WTC11 (cell line): Measurements from ENCODE around the gene LRRFIP1. TPM values are rescaled to one million over a fixed set of nuclear protein-coding genes. Genes with fewer than 3 reads are reported as not detected.
A peak's percentile ranks its signal among the peaks of the same experiment; 100 is the strongest.

ENCODE experiments used
- ATAC-seq: fragments of 200-7000 bp; cut with Tn5 transposase; 2 replicates; pipeline ENCODE4 v1.10.0; 2021; ENCODE audit warnings: mild to moderate bottlenecking, moderate library complexity
- CTCF ChIA-PET: fragments of 300-600 bp; sonication (Branson Sonifier 250); formaldehyde crosslinking; loops from one replicate; lab custom pipeline; 2021; ENCODE audit warnings: antibody characterized with exemption; lab: Charles Lee
- POLR2A ChIA-PET: fragments of 350-600 bp; sonication (Branson Sonifier 250); formaldehyde crosslinking; loops from one replicate; lab custom pipeline; 2021; ENCODE audit warnings: antibody characterized with exemption; lab: Charles Lee
- DNase-seq: peaks from one replicate; pipeline ENCODE4 v3.0.0; 2021; ENCODE audit warnings: low spot score
- H3K27ac Mint-ChIP-seq: 2 replicates; pipeline ENCODE4 v1.8.0; 2021; ENCODE audit warnings: mixed read lengths
- H3K27me3 Mint-ChIP-seq: 2 replicates; pipeline ENCODE4 v1.8.0; 2021; ENCODE audit warnings: low read depth, mild to moderate bottlenecking, moderate library complexity, mixed read lengths
- H3K36me3 Mint-ChIP-seq: 2 replicates; pipeline ENCODE4 v1.8.0; 2021; ENCODE audit warnings: mixed read lengths
- H3K4me1 Mint-ChIP-seq: 2 replicates; pipeline ENCODE4 v1.8.0; 2022; ENCODE audit warnings: mixed read lengths
- H3K4me3 Mint-ChIP-seq: 2 replicates; pipeline ENCODE4 v1.8.0; 2021; ENCODE audit warnings: mild to moderate bottlenecking, moderate library complexity, mixed read lengths
- H3K9me3 Mint-ChIP-seq: 2 replicates; pipeline ENCODE4 v1.8.0; 2021; ENCODE audit warnings: mixed read lengths
- AR ChIP-seq: fragments of 250-450 bp; sonication (Bioruptor Pico); IDR thresholded peaks from 2 replicates; pipeline ENCODE4 v1.9.0; 2021; ENCODE audit warnings: mild to moderate bottlenecking
- ATF1 ChIP-seq: sonication (generic); formaldehyde crosslinking; IDR thresholded peaks from 2 replicates; pipeline ENCODE4 v1.8.1; 2023; ENCODE audit warnings: mild to moderate bottlenecking, moderate library complexity, missing genetic modification reagents
- CREM ChIP-seq: sonication (generic); formaldehyde crosslinking; IDR thresholded peaks from 2 replicates; pipeline ENCODE4 v1.8.1; 2022; ENCODE audit warnings: mild to moderate bottlenecking, missing genetic modification reagents, moderate library complexity
- EMX1 ChIP-seq: fragments of 250-450 bp; sonication (Bioruptor Pico); IDR thresholded peaks from 2 replicates; pipeline ENCODE4 v1.8.0; 2021; ENCODE audit warnings: mild to moderate bottlenecking
- FOXK1 ChIP-seq: sonication (generic); formaldehyde crosslinking; IDR thresholded peaks from 2 replicates; pipeline ENCODE4 v1.8.0; 2022; ENCODE audit warnings: mild to moderate bottlenecking, moderate library complexity, missing genetic modification reagents
- GABPB1 ChIP-seq: sonication (generic); formaldehyde crosslinking; IDR thresholded peaks from 2 replicates; pipeline ENCODE4 v1.8.1; 2023; ENCODE audit warnings: mild to moderate bottlenecking, missing genetic modification reagents
- GRHL2 ChIP-seq: fragments of 250-450 bp; sonication (Bioruptor Pico); IDR thresholded peaks from 2 replicates; pipeline ENCODE4 v1.8.0; 2022; ENCODE audit warnings: mild to moderate bottlenecking, moderate library complexity; ENCODE audit not compliant: insufficient replicate concordance, severe bottlenecking
- GTF2I ChIP-seq: fragments of 250-450 bp; sonication (Bioruptor Pico); conservative IDR thresholded peaks from 2 replicates; pipeline ENCODE4 v1.4.0; 2021; ENCODE audit warnings: mild to moderate bottlenecking
- HMGA2 ChIP-seq: fragments of 250-450 bp; sonication (Bioruptor Pico); IDR thresholded peaks from 2 replicates; pipeline ENCODE4 v1.4.0; 2021; ENCODE audit warnings: mild to moderate bottlenecking, moderate library complexity
- HMGXB4 ChIP-seq: sonication (generic); formaldehyde crosslinking; IDR thresholded peaks from 2 replicates; pipeline ENCODE4 v1.8.1; 2023; ENCODE audit warnings: mild to moderate bottlenecking, moderate library complexity, missing genetic modification reagents
- KAT7 ChIP-seq: sonication (generic); formaldehyde crosslinking; IDR thresholded peaks from 2 replicates; pipeline ENCODE4 v1.8.1; 2023; ENCODE audit warnings: missing genetic modification reagents, mild to moderate bottlenecking, borderline replicate concordance
- MXD4 ChIP-seq: fragments of 250-450 bp; sonication (Bioruptor Pico); IDR thresholded peaks from 2 replicates; pipeline ENCODE4 v1.8.0; 2021; ENCODE audit warnings: mild to moderate bottlenecking, moderate library complexity, borderline replicate concordance
- NR2C2 ChIP-seq: sonication (generic); formaldehyde crosslinking; IDR thresholded peaks from 2 replicates; pipeline ENCODE4 v1.8.0; 2022; ENCODE audit warnings: mild to moderate bottlenecking, missing genetic modification reagents
- PRRX2 ChIP-seq: fragments of 250-450 bp; sonication (Bioruptor Pico); IDR thresholded peaks from 2 replicates; pipeline ENCODE4 v1.8.0; 2021; ENCODE audit warnings: mild to moderate bottlenecking
- RELA ChIP-seq: sonication (generic); formaldehyde crosslinking; IDR thresholded peaks from 2 replicates; pipeline ENCODE4 v1.8.1; 2022; ENCODE audit warnings: missing genetic modification reagents, mild to moderate bottlenecking, borderline replicate concordance
- STAT6 ChIP-seq: sonication (generic); formaldehyde crosslinking; conservative IDR thresholded peaks from 2 replicates; pipeline ENCODE4 v1.8.1; 2023; ENCODE audit warnings: mild to moderate bottlenecking, low read depth, missing genetic modification reagents, moderate library complexity
- TEAD4 ChIP-seq: sonication (generic); formaldehyde crosslinking; IDR thresholded peaks from 2 replicates; pipeline ENCODE4 v1.8.0; 2022; ENCODE audit warnings: mild to moderate bottlenecking, missing genetic modification reagents
- ZNF232 ChIP-seq: sonication (generic); formaldehyde crosslinking; IDR thresholded peaks from 2 replicates; pipeline ENCODE4 v1.8.0; 2022; ENCODE audit warnings: mild to moderate bottlenecking, missing genetic modification reagents
- total RNA-seq: library from RNA; stranded (reverse); gene quantifications from 3 replicates; pipeline ENCODE4 v1.2.3, GENCODE V29; 2021
- TF ChIP-seq, protein P1 (sequence below): fragments of 250-450 bp; sonication (Bioruptor Pico); IDR thresholded peaks from 2 replicates; pipeline ENCODE4 v2.1.2; 2022; ENCODE audit warnings: mild to moderate bottlenecking, moderate library complexity
- TF ChIP-seq, protein P2 (sequence below): fragments of 200-600 bp; IDR thresholded peaks from 2 replicates; pipeline ENCODE4 v1.8.0; 2022; ENCODE audit warnings: antibody characterized with exemption
- TF ChIP-seq, protein P3 (sequence below): sonication (generic); formaldehyde crosslinking; conservative IDR thresholded peaks from 2 replicates; pipeline ENCODE4 v1.8.1; 2022; ENCODE audit warnings: mild to moderate bottlenecking, missing genetic modification reagents
- TF ChIP-seq, protein P4 (sequence below): sonication (generic); formaldehyde crosslinking; IDR thresholded peaks from 2 replicates; pipeline ENCODE4 v1.8.0; 2022; ENCODE audit warnings: mild to moderate bottlenecking, missing genetic modification reagents

LRRFIP1 gene
- total RNA-seq, 1 experiment from 2014 or later, result 88.4 TPM

GRCh38 chr2:237614151-237614720 is 13.2 kb upstream of the LRRFIP1 start:
- Mint-ChIP-seq H3K4me3 (0 out of 2 replicates have a peak overlapping the region, but pooled peaks have one; percentile 2), H3K4me1 (peaks cover 62% of the 10 kb centered on the region), H3K27me3 (peaks cover 1% of the 10 kb centered on the region; the same call in 1 of the 2 replicates), H3K27ac (peak overlapping the region; percentile 93), H3K36me3 (peaks cover 1% of the 10 kb centered on the region; the same call in 1 of the 2 replicates), H3K9me3 (peaks cover 2% of the 10 kb centered on the region; the same call in 1 of the 2 replicates)
- ChIA-PET POLR2A (interaction anchor here (1.0 to 1.4 kb wide), 2 partner anchors 12 to 23 kb away, joined by 3 to 7 read pairs; partner anchors contain the start of gene RAB17), CTCF (interaction anchor here (1.1 to 4.1 kb wide), 13 partner anchors 10 to 131 kb away, joined by 3 to 36 read pairs (median 4); partner anchors contain the start of gene RAB17)
- DNase-seq (peak; percentile 82), ATAC-seq (peak; percentile 89)
- no peak for TF ChIP-seq MXD4 (CRISPR knock-in tag)
- TF ChIP-seq HMGA2 (CRISPR knock-in tag), result no peak
- no peak for TF ChIP-seq AR
- TF ChIP-seq, protein P1, sequence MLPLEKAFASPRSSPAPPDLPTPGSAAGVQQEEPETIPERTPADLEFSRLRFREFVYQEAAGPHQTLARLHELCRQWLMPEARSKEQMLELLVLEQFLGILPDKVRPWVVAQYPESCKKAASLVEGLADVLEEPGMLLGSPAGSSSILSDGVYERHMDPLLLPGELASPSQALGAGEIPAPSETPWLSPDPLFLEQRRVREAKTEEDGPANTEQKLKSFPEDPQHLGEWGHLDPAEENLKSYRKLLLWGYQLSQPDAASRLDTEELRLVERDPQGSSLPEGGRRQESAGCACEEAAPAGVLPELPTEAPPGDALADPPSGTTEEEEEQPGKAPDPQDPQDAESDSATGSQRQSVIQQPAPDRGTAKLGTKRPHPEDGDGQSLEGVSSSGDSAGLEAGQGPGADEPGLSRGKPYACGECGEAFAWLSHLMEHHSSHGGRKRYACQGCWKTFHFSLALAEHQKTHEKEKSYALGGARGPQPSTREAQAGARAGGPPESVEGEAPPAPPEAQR (CRISPR knock-in tag), result no peak
- TF ChIP-seq STAT6, result no peak
- TF ChIP-seq NR2C2, result no peak
- TF ChIP-seq PRRX2 (CRISPR knock-in tag), result no peak
- TF ChIP-seq, protein P2, sequence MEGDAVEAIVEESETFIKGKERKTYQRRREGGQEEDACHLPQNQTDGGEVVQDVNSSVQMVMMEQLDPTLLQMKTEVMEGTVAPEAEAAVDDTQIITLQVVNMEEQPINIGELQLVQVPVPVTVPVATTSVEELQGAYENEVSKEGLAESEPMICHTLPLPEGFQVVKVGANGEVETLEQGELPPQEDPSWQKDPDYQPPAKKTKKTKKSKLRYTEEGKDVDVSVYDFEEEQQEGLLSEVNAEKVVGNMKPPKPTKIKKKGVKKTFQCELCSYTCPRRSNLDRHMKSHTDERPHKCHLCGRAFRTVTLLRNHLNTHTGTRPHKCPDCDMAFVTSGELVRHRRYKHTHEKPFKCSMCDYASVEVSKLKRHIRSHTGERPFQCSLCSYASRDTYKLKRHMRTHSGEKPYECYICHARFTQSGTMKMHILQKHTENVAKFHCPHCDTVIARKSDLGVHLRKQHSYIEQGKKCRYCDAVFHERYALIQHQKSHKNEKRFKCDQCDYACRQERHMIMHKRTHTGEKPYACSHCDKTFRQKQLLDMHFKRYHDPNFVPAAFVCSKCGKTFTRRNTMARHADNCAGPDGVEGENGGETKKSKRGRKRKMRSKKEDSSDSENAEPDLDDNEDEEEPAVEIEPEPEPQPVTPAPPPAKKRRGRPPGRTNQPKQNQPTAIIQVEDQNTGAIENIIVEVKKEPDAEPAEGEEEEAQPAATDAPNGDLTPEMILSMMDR, result peak; percentile 36; the same call in 1 of the 2 replicates
- TF ChIP-seq KAT7, result no peak
- TF ChIP-seq CREM (CRISPR knock-in tag), result no peak
- TF ChIP-seq HMGXB4 (CRISPR knock-in tag), result 0 out of 2 replicates have a peak, but pooled peaks have one; percentile 19
- TF ChIP-seq, protein P3, sequence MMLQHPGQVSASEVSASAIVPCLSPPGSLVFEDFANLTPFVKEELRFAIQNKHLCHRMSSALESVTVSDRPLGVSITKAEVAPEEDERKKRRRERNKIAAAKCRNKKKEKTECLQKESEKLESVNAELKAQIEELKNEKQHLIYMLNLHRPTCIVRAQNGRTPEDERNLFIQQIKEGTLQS (CRISPR knock-in tag), result 0 out of 2 replicates have a peak, but pooled peaks have one; percentile 33
- TF ChIP-seq GABPB1 (CRISPR knock-in tag), result peak; percentile 98
- no peak for TF ChIP-seq GTF2I (CRISPR knock-in tag)
- TF ChIP-seq EMX1 (CRISPR knock-in tag), result 0 out of 2 replicates have a peak, but pooled peaks have one; percentile 8
- TF ChIP-seq, protein P4, sequence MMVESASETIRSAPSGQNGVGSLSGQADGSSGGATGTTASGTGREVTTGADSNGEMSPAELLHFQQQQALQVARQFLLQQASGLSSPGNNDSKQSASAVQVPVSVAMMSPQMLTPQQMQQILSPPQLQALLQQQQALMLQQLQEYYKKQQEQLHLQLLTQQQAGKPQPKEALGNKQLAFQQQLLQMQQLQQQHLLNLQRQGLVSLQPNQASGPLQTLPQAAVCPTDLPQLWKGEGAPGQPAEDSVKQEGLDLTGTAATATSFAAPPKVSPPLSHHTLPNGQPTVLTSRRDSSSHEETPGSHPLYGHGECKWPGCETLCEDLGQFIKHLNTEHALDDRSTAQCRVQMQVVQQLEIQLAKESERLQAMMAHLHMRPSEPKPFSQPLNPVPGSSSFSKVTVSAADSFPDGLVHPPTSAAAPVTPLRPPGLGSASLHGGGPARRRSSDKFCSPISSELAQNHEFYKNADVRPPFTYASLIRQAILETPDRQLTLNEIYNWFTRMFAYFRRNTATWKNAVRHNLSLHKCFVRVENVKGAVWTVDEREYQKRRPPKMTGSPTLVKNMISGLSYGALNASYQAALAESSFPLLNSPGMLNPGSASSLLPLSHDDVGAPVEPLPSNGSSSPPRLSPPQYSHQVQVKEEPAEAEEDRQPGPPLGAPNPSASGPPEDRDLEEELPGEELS (CRISPR knock-in tag), result peak; percentile 83; the same call in 1 of the 2 replicates
- TF ChIP-seq ATF1 (CRISPR knock-in tag), result no peak
- no peak for TF ChIP-seq GRHL2 (CRISPR knock-in tag)
- peak; percentile 90 for TF ChIP-seq TEAD4 (CRISPR knock-in tag)
- no peak for TF ChIP-seq RELA (CRISPR knock-in tag)
- TF ChIP-seq FOXK1 (CRISPR knock-in tag), result peak; percentile 32; the same call in 1 of the 2 replicates
- no peak for TF ChIP-seq ZNF232 (CRISPR knock-in tag)
